PC-9 (cell line): ENCODE results near the gene FAM110C. TPM values are rescaled to one million over a fixed set of nuclear protein-coding genes. Genes with fewer than 3 reads are reported as not detected.
A peak's percentile ranks its signal among the peaks of the same experiment; 100 is the strongest.

Experiments
- BruUV-seq: library from RNA; stranded (reverse); fragments of 400-500 nt; replicated peaks from 2 replicates; lab custom pipeline; 2021; lab: Mats Ljungman, UMichigan
- CTCF ChIA-PET: fragments of 300-600 bp; sonication (Branson Sonifier 250); formaldehyde crosslinking; loops from one replicate; lab custom pipeline; 2022; ENCODE audit warnings: antibody characterized with exemption; lab: Charles Lee
- POLR2A ChIA-PET: fragments of 300-600 bp; sonication (Branson Sonifier 250); formaldehyde crosslinking; loops from one replicate; lab custom pipeline; 2022; ENCODE audit warnings: antibody characterized with exemption; ENCODE audit not compliant: unreplicated experiment; lab: Charles Lee
- DNase-seq, 2 experiments: peaks; one replicate each; pipeline versions ENCODE4 v3.0.0 to v3.0.0-alpha.2; 2015 to 2022; ENCODE audit warnings: mixed read lengths in 1 of 2
- H2AFZ ChIP-seq: fragments of 200-600 bp; sonication (generic); 2 replicates; pipeline ENCODE4 v1.8.1; 2017; ENCODE audit warnings: antibody characterized with exemption
- H3F3A ChIP-seq: fragments of 200-600 bp; sonication (generic); 2 replicates; pipeline ENCODE4 v1.8.1; 2017; ENCODE audit warnings: antibody characterized with exemption, mild to moderate bottlenecking, low read depth; ENCODE audit not compliant: insufficient read depth
- H3K27ac ChIP-seq: fragments of 200-600 bp; sonication (generic); 2 replicates; pipeline ENCODE4 v1.6.1; 2016; ENCODE audit warnings: mixed run types
- H3K27me3 ChIP-seq: fragments of 200-600 bp; sonication (generic); 2 replicates; pipeline ENCODE4 v1.6.1; 2016; ENCODE audit warnings: low read depth, mixed run types; ENCODE audit not compliant: insufficient read depth
- H3K36me3 ChIP-seq: fragments of 200-600 bp; sonication (generic); 2 replicates; pipeline ENCODE4 v1.6.1; 2016; ENCODE audit warnings: low read depth, mixed run types
- H3K4me1 ChIP-seq: fragments of 200-600 bp; sonication (generic); replicated peaks from 2 replicates; pipeline ENCODE4 v1.6.1; 2016; ENCODE audit warnings: mixed run types; ENCODE audit not compliant: insufficient read depth
- H3K4me2 ChIP-seq: fragments of 200-600 bp; sonication (generic); 2 replicates; pipeline ENCODE4 v1.6.1; 2017; ENCODE audit warnings: mixed run types
- H3K4me3 ChIP-seq: fragments of 200-600 bp; sonication (generic); 2 replicates; pipeline ENCODE4 v1.6.1; 2016; ENCODE audit warnings: mixed run types
- H3K79me2 ChIP-seq: fragments of 200-600 bp; sonication (generic); 2 replicates; pipeline ENCODE4 v1.6.1; 2017; ENCODE audit warnings: low read depth, mixed run types
- H3K9me2 ChIP-seq: fragments of 200-600 bp; sonication (generic); 2 replicates; pipeline ENCODE4 v1.8.1; 2017; ENCODE audit warnings: mild to moderate bottlenecking; ENCODE audit not compliant: insufficient read depth
- H3K9me3 ChIP-seq: fragments of 200-600 bp; sonication (generic); 2 replicates; pipeline ENCODE4 v1.8.1; 2016; ENCODE audit warnings: low read depth; ENCODE audit not compliant: insufficient read depth
- H4K20me1 ChIP-seq: fragments of 200-600 bp; sonication (generic); 2 replicates; pipeline ENCODE4 v1.8.1; 2017; ENCODE audit not compliant: insufficient read depth
- CTCF ChIP-seq: fragments of 200-600 bp; sonication (generic); conservative IDR thresholded peaks from 2 replicates; pipeline ENCODE4 v1.6.1; 2017; ENCODE audit warnings: mixed run types, antibody characterized with exemption, mild to moderate bottlenecking, moderate library complexity
- EZH2 ChIP-seq: fragments of 200-600 bp; sonication (generic); IDR thresholded peaks from 2 replicates; pipeline ENCODE4 v1.8.0; 2017; ENCODE audit warnings: antibody characterized with exemption, low read depth
- intact Hi-C: fragments of 100-400 bp; cut with micrococcal nuclease; formaldehyde crosslinking; loops from one replicate; pipeline ENCODE4 v1.10.0; 2022; ENCODE audit not compliant: unreplicated experiment
- total RNA-seq: library from RNA; stranded (reverse); gene quantifications from 2 replicates; pipeline ENCODE4 v1.2.3, GENCODE V29; 2021

FAM110C gene
- total RNA-seq, 1 experiment from 2014 or later: 20.8 TPM

GRCh38 chr2:45342-46130 lies 769 bp downstream of the FAM110C start:
- H3K27me3 ChIP-seq: no peaks in the 10 kb centered on the region
- no peaks in the 10 kb centered on the region for H3K9me2 ChIP-seq
- H2AFZ ChIP-seq: peak overlapping the region; percentile 77; the same call in 1 of the 2 replicates
- peak overlapping the region; percentile 90 for H3K4me2 ChIP-seq
- intact Hi-C loops: loop anchor here (1.0 to 2.0 kb wide), 3 partner anchors 23 to 631 kb away; partner anchors contain the start of genes ACP1 and SH3YL1
- H3K9me3 ChIP-seq: no peaks in the 10 kb centered on the region
- H3K27ac ChIP-seq: peak overlapping the region; percentile 89
- H3F3A ChIP-seq: peaks cover 39% of the 10 kb centered on the region
- BruUV-seq: no TSS peak
- H3K4me3 ChIP-seq: peak overlapping the region; percentile 80
- POLR2A ChIA-PET: no interaction called here
- peak in 1 of 2 experiments; percentile 21 for DNase-seq
- peaks cover 57% of the 10 kb centered on the region for H3K79me2 ChIP-seq
- peaks cover 57% of the 10 kb centered on the region for H3K4me1 ChIP-seq
- TF ChIP-seq CTCF (no peak), EZH2 (no peak)
- CTCF ChIA-PET: no interaction called here
- 0 out of 2 replicates have a peak, but pooled peaks cover 4% of the 10 kb centered on the region for H4K20me1 ChIP-seq
- H3K36me3 ChIP-seq: peaks cover 32% of the 10 kb centered on the region

- BruUV-seq: no TSS peak
- CTCF ChIA-PET: interaction anchor here (1.2 kb wide), 1 partner anchor 25 kb away, joined by 4 read pairs; no protein-coding TSS in a partner anchor
- POLR2A ChIA-PET: no interaction called here
- Histone ChIP-seq H3F3A (peaks cover 39% of the 10 kb centered on the region), H3K9me2 (no peaks in the 10 kb centered on the region), H3K4me3 (peak overlapping the region; percentile 80), H4K20me1 (0 out of 2 replicates have a peak, but pooled peaks cover 4% of the 10 kb centered on the region), H3K27ac (peak overlapping the region; percentile 89), H3K9me3 (no peaks in the 10 kb centered on the region; the same call in 1 of the 2 replicates), H3K79me2 (peaks cover 64% of the 10 kb centered on the region), H3K4me2 (peak overlapping the region; percentile 90), H3K36me3 (peaks cover 39% of the 10 kb centered on the region), H3K4me1 (peaks cover 64% of the 10 kb centered on the region), H3K27me3 (no peaks in the 10 kb centered on the region), H2AFZ (peak overlapping the region; percentile 65; the same call in 1 of the 2 replicates)
- DNase-seq: peak; percentile 60 to 77
- intact Hi-C loops: loop anchor here (1.0 kb wide), 2 partner anchors 9 to 631 kb away; no protein-coding TSS in a partner anchor
- TF ChIP-seq EZH2: no peak
- no peak; the same call in 1 of the 2 replicates for TF ChIP-seq CTCF
Observed at GRCh38 chr2:44748-45341, 1.5 kb downstream of the FAM110C start.

GRCh38 chr2:42788-43187 lies 3.5 kb downstream of the FAM110C start:
- Histone ChIP-seq H3K4me1 (peaks cover 73% of the 10 kb centered on the region), H3K9me3 (peaks cover 4% of the 10 kb centered on the region; the same call in 1 of the 2 replicates), H3K4me2 (peak overlapping the region; percentile 90), H4K20me1 (0 out of 2 replicates have a peak, but pooled peaks cover 4% of the 10 kb centered on the region), H3F3A (peaks cover 44% of the 10 kb centered on the region), H3K79me2 (peaks cover 74% of the 10 kb centered on the region), H3K9me2 (no peaks in the 10 kb centered on the region), H3K27ac (peak overlapping the region; percentile 89; the same call in 1 of the 2 replicates), H2AFZ (no peak overlapping the region), H3K27me3 (no peaks in the 10 kb centered on the region), H3K36me3 (peaks cover 51% of the 10 kb centered on the region), H3K4me3 (peak overlapping the region; percentile 80)
- ChIA-PET POLR2A (interaction anchor here (0.5 kb wide), 1 partner anchor 134 kb away, joined by 4 read pairs; no protein-coding TSS in a partner anchor), CTCF (interaction anchor here (0.7 kb wide), 1 partner anchor 9 kb away, joined by 3 read pairs; no protein-coding TSS in a partner anchor)
- no TSS peak for BruUV-seq
- intact Hi-C loops: no loop called here
- DNase-seq: peak; percentile 20 to 66
- no peak for TF ChIP-seq CTCF
- TF ChIP-seq EZH2: no peak
